HG03442 (cell line): ENCODE measurements around the gene ZNF264.
"Not testable (repeated sequence)": the region's sequence is repeated elsewhere in the genome, so short reads cannot be mapped to it uniquely, and the experiment has no call there.

Source experiments
- ATAC-seq: cut with Tn5 transposase; IDR thresholded peaks from one replicate; pipeline ENCODE4 v1.9.1; 2021; ENCODE audit warnings: mild to moderate bottlenecking, moderate library complexity; ENCODE audit not compliant: unreplicated experiment

The ZNF264 gene

GRCh38 chr19:57244513-57244912 lies 53.2 kb downstream of the ZNF264 start:
- no peak for ATAC-seq

GRCh38 chr19:57245066-57245465 lies 53.8 kb downstream of the ZNF264 start:
- ATAC-seq = no peak

GRCh38 chr19:57245959-57246358 lies 54.7 kb downstream of the ZNF264 start:
- ATAC-seq = no peak

- no peak for ATAC-seq
These were observed 57.3 kb downstream of the ZNF264 start for GRCh38 chr19:57248646-57249045.

- no peak for ATAC-seq
These were observed 58.0 kb downstream of the ZNF264 start for GRCh38 chr19:57249329-57249728.

- not testable (repeated sequence) for ATAC-seq
These were observed 62.5 kb downstream of the ZNF264 start for GRCh38 chr19:57253767-57254166.

- no peak for ATAC-seq
These were observed 70.7 kb downstream of the ZNF264 start for GRCh38 chr19:57262044-57262443.

- ATAC-seq = no peak
These were observed 72.0 kb downstream of the ZNF264 start for GRCh38 chr19:57263244-57263741.

GRCh38 chr19:57267291-57267690 lies 76.0 kb downstream of the ZNF264 start:
- no peak for ATAC-seq

GRCh38 chr19:57269515-57270250 lies 78.4 kb downstream of the ZNF264 start:
- ATAC-seq = peak; percentile 38

GRCh38 chr19:57271280-57271679 lies 80.0 kb downstream of the ZNF264 start:
- ATAC-seq = no peak
